A549 (cell line): ENCODE results near the gene TGM4.

Experiments used
- ESRRA ChIP-seq: fragments of 150-350 bp; IDR thresholded peaks from 2 replicates; pipeline ENCODE4 v1.6.1; 2014; ENCODE audit warnings: mild to moderate bottlenecking, low read length, borderline replicate concordance
- RARB ChIP-seq: fragments of 250-450 bp; sonication (Bioruptor Pico); IDR thresholded peaks from 2 replicates; pipeline ENCODE4 v1.8.0; 2021; ENCODE audit warnings: mild to moderate bottlenecking, moderate library complexity
- ZNF302 ChIP-seq: fragments of 250-450 bp; sonication (Bioruptor Pico); IDR thresholded peaks from 2 replicates; pipeline ENCODE4 v1.9.0; 2021; ENCODE audit warnings: inconsistent platforms, mild to moderate bottlenecking, moderate library complexity
- TF ChIP-seq, protein P1 (sequence below): fragments of 450-650 bp; IDR thresholded peaks from 2 replicates; pipeline ENCODE4 v1.6.1; 2014; ENCODE audit warnings: antibody characterized with exemption
- TF ChIP-seq, protein P2 (sequence below): fragments of >200 bp; sonication (Bioruptor Twin); formaldehyde crosslinking; IDR thresholded peaks from 3 replicates; pipeline ENCODE4 v1.5.1; 2016
- TF ChIP-seq, protein P3 (sequence below): IDR thresholded peaks from 2 replicates; pipeline ENCODE4 v1.6.1; 2012; ENCODE audit warnings: low read depth, borderline replicate concordance

DNA sequence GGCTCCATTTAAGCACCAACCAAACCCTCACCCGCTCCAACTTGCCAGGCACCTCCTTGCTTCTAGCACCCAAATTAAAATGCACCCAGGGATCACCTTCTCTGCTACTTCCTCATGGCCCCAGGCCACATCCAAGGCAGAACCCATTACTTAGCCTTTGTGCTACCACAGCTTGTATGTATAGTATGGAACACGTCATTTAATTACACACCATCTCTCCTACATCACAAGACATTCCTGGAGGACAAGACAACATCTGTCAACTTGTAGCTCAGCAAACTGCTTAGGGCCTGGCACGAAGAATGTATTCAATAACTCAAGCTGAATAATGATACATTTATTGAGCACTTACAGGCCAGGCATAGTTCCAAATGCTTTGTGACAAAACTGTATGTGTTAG lies 78.3 kb downstream of the TGM4 start:
- TF ChIP-seq ZNF302: no peak
- TF ChIP-seq, protein P1, sequence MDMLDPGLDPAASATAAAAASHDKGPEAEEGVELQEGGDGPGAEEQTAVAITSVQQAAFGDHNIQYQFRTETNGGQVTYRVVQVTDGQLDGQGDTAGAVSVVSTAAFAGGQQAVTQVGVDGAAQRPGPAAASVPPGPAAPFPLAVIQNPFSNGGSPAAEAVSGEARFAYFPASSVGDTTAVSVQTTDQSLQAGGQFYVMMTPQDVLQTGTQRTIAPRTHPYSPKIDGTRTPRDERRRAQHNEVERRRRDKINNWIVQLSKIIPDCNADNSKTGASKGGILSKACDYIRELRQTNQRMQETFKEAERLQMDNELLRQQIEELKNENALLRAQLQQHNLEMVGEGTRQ: no peak
- TF ChIP-seq, protein P2, sequence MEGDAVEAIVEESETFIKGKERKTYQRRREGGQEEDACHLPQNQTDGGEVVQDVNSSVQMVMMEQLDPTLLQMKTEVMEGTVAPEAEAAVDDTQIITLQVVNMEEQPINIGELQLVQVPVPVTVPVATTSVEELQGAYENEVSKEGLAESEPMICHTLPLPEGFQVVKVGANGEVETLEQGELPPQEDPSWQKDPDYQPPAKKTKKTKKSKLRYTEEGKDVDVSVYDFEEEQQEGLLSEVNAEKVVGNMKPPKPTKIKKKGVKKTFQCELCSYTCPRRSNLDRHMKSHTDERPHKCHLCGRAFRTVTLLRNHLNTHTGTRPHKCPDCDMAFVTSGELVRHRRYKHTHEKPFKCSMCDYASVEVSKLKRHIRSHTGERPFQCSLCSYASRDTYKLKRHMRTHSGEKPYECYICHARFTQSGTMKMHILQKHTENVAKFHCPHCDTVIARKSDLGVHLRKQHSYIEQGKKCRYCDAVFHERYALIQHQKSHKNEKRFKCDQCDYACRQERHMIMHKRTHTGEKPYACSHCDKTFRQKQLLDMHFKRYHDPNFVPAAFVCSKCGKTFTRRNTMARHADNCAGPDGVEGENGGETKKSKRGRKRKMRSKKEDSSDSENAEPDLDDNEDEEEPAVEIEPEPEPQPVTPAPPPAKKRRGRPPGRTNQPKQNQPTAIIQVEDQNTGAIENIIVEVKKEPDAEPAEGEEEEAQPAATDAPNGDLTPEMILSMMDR: no peak
- TF ChIP-seq ESRRA: no peak
- no peak for TF ChIP-seq RARB
- TF ChIP-seq, protein P3, sequence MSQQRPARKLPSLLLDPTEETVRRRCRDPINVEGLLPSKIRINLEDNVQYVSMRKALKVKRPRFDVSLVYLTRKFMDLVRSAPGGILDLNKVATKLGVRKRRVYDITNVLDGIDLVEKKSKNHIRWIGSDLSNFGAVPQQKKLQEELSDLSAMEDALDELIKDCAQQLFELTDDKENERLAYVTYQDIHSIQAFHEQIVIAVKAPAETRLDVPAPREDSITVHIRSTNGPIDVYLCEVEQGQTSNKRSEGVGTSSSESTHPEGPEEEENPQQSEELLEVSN: no peak
